Fibroblast of lung (primary cell): ENCODE measurements around the gene RASL11A.

Experiments
- EZH2 ChIP-seq: IDR thresholded peaks from 2 replicates; pipeline ENCODE4 v1.5.1; 2012; ENCODE audit warnings: low read length, control low read depth, mild to moderate bottlenecking; ENCODE audit errors: missing control alignments
- TF ChIP-seq, protein P1 (sequence below), 2 donors: IDR thresholded peaks in 1 of 2; conservative IDR thresholded peaks in 1 of 2; 1 replicate in 1 of 2; 2 replicates in 1 of 2; pipeline ENCODE4 v1.5.1; 2011 to 2012; ENCODE audit warnings: low read length in 2 of 2, control low read depth in 1 of 2, inconsistent platforms in 1 of 2, low read depth in 1 of 2, mild to moderate bottlenecking in 1 of 2

DNA sequence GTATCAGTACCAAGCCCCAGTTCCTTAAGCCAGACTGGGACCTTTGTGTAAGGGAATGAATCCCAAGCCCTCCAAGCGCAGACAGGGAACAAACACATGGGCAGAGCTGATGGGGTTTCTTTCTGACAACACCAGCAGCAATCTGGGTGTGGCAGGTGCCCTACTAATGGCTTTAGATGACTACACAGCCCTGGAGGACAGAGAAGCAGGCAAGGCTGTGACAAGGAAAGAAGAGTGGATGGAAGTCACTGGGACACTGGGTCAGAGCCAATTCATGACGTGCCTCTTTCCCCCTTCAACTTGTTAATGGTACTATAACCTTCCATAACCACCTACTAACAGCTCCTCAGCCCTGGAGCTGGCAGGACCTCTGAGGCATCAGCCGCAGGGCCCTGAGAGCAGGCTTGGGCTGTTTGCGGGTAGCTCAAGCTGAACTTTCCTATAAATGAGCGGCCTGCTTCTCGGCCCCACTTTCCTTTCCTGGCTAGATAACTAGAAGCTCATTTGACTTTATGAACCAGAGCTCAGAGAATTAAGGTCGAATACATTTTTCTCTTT, 38.9 kb downstream of the RASL11A start:
- TF ChIP-seq, protein P1, sequence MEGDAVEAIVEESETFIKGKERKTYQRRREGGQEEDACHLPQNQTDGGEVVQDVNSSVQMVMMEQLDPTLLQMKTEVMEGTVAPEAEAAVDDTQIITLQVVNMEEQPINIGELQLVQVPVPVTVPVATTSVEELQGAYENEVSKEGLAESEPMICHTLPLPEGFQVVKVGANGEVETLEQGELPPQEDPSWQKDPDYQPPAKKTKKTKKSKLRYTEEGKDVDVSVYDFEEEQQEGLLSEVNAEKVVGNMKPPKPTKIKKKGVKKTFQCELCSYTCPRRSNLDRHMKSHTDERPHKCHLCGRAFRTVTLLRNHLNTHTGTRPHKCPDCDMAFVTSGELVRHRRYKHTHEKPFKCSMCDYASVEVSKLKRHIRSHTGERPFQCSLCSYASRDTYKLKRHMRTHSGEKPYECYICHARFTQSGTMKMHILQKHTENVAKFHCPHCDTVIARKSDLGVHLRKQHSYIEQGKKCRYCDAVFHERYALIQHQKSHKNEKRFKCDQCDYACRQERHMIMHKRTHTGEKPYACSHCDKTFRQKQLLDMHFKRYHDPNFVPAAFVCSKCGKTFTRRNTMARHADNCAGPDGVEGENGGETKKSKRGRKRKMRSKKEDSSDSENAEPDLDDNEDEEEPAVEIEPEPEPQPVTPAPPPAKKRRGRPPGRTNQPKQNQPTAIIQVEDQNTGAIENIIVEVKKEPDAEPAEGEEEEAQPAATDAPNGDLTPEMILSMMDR (conservative IDR thresholded peaks at IDR 0.05 in 1 of 2, IDR thresholded peaks at IDR 0.05 in 1 of 2; ENCODE audit: low read depth in 1 of 2, low read length in 2 of 2): no peak
- no peak for TF ChIP-seq EZH2
